Right hindlimb (tissue), 1 donor: ENCODE results near the gene CNTN2.

ENCODE experiments used
- DNase-seq: peaks from one replicate; pipeline ENCODE4 v3.0.0-alpha.2; 2018

Gene CNTN2

GRCh38 chr1:205042911-205043806 is at the start of gene CNTN2:
CNTN2 (plus strand) TSS chr1:205043212; CDS start chr1:205053186, 9,974 bp downstream.
- peak; percentile 44 for DNase-seq

GRCh38 chr1:204994086-204994862 is 48.7 kb upstream of the CNTN2 start:
- no peak for DNase-seq

- no peak for DNase-seq
Observed at GRCh38 chr1:204996981-204997380, 46.0 kb upstream of the CNTN2 start.

GRCh38 chr1:204997591-204998355 is 45.2 kb upstream of the CNTN2 start:
- DNase-seq: peak; percentile 63

GRCh38 chr1:205001162-205001561 is 41.9 kb upstream of the CNTN2 start:
- DNase-seq: no peak

- no peak for DNase-seq
Observed at GRCh38 chr1:205002705-205003104, 40.3 kb upstream of the CNTN2 start.

GRCh38 chr1:205003358-205004131 is 39.5 kb upstream of the CNTN2 start:
- no peak for DNase-seq

- no peak for DNase-seq
Observed at GRCh38 chr1:205004351-205004750, 38.7 kb upstream of the CNTN2 start.

- DNase-seq: no peak
Observed at GRCh38 chr1:205008896-205009295, 34.1 kb upstream of the CNTN2 start.

GRCh38 chr1:205009670-205010069 is 33.3 kb upstream of the CNTN2 start:
- DNase-seq: no peak

GRCh38 chr1:205012391-205013140 is 30.4 kb upstream of the CNTN2 start:
- no peak for DNase-seq

- DNase-seq: peak; percentile 74
Observed at GRCh38 chr1:205013683-205014367, 29.2 kb upstream of the CNTN2 start.

- DNase-seq: no peak
Observed at GRCh38 chr1:205014783-205015182, 28.2 kb upstream of the CNTN2 start.

GRCh38 chr1:205015241-205015640 is 27.8 kb upstream of the CNTN2 start:
- no peak for DNase-seq

- DNase-seq: no peak
Observed at GRCh38 chr1:205016075-205016474, 26.9 kb upstream of the CNTN2 start.

GRCh38 chr1:205016584-205016983 is 26.4 kb upstream of the CNTN2 start:
- no peak for DNase-seq

GRCh38 chr1:205017001-205017400 is 26.0 kb upstream of the CNTN2 start:
- no peak for DNase-seq

- no peak for DNase-seq
Observed at GRCh38 chr1:205017766-205018165, 25.2 kb upstream of the CNTN2 start.

GRCh38 chr1:205018381-205018780 is 24.6 kb upstream of the CNTN2 start:
- no peak for DNase-seq

- no peak for DNase-seq
Observed at GRCh38 chr1:205020466-205020865, 22.5 kb upstream of the CNTN2 start.

GRCh38 chr1:205024679-205025078 is 18.3 kb upstream of the CNTN2 start:
- DNase-seq: no peak
